Ammon's horn (tissue), 1 donor: ENCODE measurements around the gene CAVIN3.
"Not testable (repeated sequence)": the region's sequence is repeated elsewhere in the genome, so short reads cannot be mapped to it uniquely, and the experiment has no call there.

Experiments used
- DNase-seq: peaks from one replicate; pipeline ENCODE4 v3.0.0-alpha.2; 2016; ENCODE audit warnings: low spot score

The CAVIN3 gene

GRCh38 chr11:6326303-6326702 lies 6.0 kb upstream of the CAVIN3 start:
- no peak for DNase-seq

GRCh38 chr11:6323291-6323905 lies 3.1 kb upstream of the CAVIN3 start:
- no peak for DNase-seq

GRCh38 chr11:6321961-6322362 lies 1.7 kb upstream of the CAVIN3 start:
- no peak for DNase-seq

GRCh38 chr11:6321356-6321755 lies 1.1 kb upstream of the CAVIN3 start:
- DNase-seq: no peak

GRCh38 chr11:6319704-6320410 lies 444 bp downstream of the CAVIN3 start:
- DNase-seq: no peak

- DNase-seq: no peak
These were observed 1.1 kb downstream of the CAVIN3 start for GRCh38 chr11:6319001-6319703.

GRCh38 chr11:6318204-6318603 lies 2.1 kb downstream of the CAVIN3 start:
- DNase-seq: no peak

GRCh38 chr11:6315811-6316425 lies 4.4 kb downstream of the CAVIN3 start:
- peak; percentile 78 for DNase-seq

- no peak for DNase-seq
These were observed 8.2 kb downstream of the CAVIN3 start for GRCh38 chr11:6312106-6312505.

GRCh38 chr11:6307876-6308275 lies 12.4 kb downstream of the CAVIN3 start:
- no peak for DNase-seq

GRCh38 chr11:6305297-6305696 lies 15.0 kb downstream of the CAVIN3 start:
- no peak for DNase-seq

GRCh38 chr11:6303661-6304060 lies 16.6 kb downstream of the CAVIN3 start:
- no peak for DNase-seq

- no peak for DNase-seq
These were observed 19.2 kb downstream of the CAVIN3 start for GRCh38 chr11:6301096-6301495.

- no peak for DNase-seq
These were observed 20.0 kb downstream of the CAVIN3 start for GRCh38 chr11:6300325-6300724.

GRCh38 chr11:6298605-6299004 lies 21.7 kb downstream of the CAVIN3 start:
- no peak for DNase-seq

GRCh38 chr11:6297831-6298230 lies 22.5 kb downstream of the CAVIN3 start:
- DNase-seq: no peak

- no peak for DNase-seq
These were observed 35.3 kb downstream of the CAVIN3 start for GRCh38 chr11:6285019-6285418.

- no peak for DNase-seq
These were observed 36.1 kb downstream of the CAVIN3 start for GRCh38 chr11:6284250-6284649.

GRCh38 chr11:6283453-6284023 lies 36.8 kb downstream of the CAVIN3 start:
- no peak for DNase-seq

- not testable (repeated sequence) for DNase-seq
These were observed 39.5 kb downstream of the CAVIN3 start for GRCh38 chr11:6280809-6281208.

GRCh38 chr11:6273188-6273587 lies 47.1 kb downstream of the CAVIN3 start:
- peak; percentile 52 for DNase-seq

- no peak for DNase-seq
These were observed 48.7 kb downstream of the CAVIN3 start for GRCh38 chr11:6271598-6271997.
